ENCODE data around the gene ARHGAP31.

DNA sequence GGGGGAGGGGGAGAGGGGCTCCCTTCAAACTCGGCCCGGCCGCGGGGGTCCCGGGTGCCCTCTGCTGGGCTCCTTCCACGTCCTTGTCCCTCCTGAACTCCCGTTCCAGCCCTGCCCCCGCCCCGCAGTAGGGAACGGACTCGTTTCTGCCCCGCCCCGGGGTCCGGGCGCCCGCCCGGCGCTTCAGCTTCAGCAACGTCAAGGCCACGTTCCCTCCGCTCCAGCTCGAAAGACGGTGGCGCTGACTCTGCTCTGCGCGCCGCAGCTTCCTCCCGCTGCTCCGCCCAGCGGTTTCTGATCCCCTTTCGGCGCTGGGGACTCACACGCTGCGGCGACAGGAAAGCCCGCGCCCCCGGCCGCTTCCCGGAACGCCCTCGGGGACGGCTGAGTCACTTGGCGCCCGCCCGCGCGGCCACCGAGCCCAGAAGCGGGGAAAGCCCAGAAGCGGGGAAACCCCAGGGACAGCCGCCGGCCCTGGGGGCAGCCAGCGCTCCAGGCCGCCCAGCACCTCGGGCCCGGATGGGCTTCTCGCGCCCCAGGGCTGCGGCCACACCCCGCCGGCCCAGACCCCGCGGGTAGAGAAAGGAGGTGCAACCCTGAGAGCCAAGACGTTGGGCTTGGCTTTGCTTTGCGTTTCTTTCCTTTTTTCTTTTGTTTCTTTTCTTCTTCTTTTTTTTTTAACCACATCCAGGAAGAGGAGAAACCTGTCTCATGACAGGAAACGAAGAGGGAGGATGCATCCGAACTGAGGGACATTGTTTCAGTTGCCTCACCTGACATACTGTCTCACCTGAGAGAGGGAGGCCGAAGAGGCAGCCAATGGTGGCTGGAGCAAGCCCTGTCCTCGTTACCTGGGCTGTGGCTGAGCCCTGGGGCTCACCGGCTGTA lies 28.9 kb downstream of the ARHGAP31 start:
- TF ChIP-seq, protein P1, sequence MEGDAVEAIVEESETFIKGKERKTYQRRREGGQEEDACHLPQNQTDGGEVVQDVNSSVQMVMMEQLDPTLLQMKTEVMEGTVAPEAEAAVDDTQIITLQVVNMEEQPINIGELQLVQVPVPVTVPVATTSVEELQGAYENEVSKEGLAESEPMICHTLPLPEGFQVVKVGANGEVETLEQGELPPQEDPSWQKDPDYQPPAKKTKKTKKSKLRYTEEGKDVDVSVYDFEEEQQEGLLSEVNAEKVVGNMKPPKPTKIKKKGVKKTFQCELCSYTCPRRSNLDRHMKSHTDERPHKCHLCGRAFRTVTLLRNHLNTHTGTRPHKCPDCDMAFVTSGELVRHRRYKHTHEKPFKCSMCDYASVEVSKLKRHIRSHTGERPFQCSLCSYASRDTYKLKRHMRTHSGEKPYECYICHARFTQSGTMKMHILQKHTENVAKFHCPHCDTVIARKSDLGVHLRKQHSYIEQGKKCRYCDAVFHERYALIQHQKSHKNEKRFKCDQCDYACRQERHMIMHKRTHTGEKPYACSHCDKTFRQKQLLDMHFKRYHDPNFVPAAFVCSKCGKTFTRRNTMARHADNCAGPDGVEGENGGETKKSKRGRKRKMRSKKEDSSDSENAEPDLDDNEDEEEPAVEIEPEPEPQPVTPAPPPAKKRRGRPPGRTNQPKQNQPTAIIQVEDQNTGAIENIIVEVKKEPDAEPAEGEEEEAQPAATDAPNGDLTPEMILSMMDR (conservative IDR thresholded peaks at IDR 0.05 in 1 of 2, IDR thresholded peaks at IDR 0.05 in 1 of 2; ENCODE audit: extremely low read depth in 1 of 2, insufficient read depth in 1 of 2, low read depth in 1 of 2, low read length in 2 of 2): no peak
- TF ChIP-seq EZH2 (IDR thresholded peaks at IDR 0.05; ENCODE audit: borderline replicate concordance, low read length): no peak

Data from mammary epithelial cell (primary cell).